Non-pigmented ciliary epithelial cell (primary cell): ENCODE results near the gene FAM227B.
"Not testable (repeated sequence)": the region's sequence is repeated elsewhere in the genome, so short reads cannot be mapped to it uniquely, and the experiment has no call there.

ENCODE experiments used
- DNase-seq: peaks from one replicate; pipeline ENCODE4 v3.0.0-alpha.2; 2010; ENCODE audit warnings: low read depth

Gene FAM227B

GRCh38 chr15:49492830-49493229 lies 127.8 kb downstream of the FAM227B start:
- no peak for DNase-seq

- DNase-seq: no peak
These were observed 128.5 kb downstream of the FAM227B start for GRCh38 chr15:49492151-49492550.

- DNase-seq: no peak
These were observed 129.7 kb downstream of the FAM227B start for GRCh38 chr15:49490966-49491365.

GRCh38 chr15:49485401-49485800 lies 135.2 kb downstream of the FAM227B start:
- DNase-seq: not testable (repeated sequence)

- not testable (repeated sequence) for DNase-seq
These were observed 141.6 kb downstream of the FAM227B start for GRCh38 chr15:49478982-49479381.

GRCh38 chr15:49478021-49478420 lies 142.6 kb downstream of the FAM227B start:
- not testable (repeated sequence) for DNase-seq

GRCh38 chr15:49473031-49473430 lies 147.6 kb downstream of the FAM227B start:
- no peak for DNase-seq

- DNase-seq: no peak
These were observed 148.3 kb downstream of the FAM227B start for GRCh38 chr15:49472338-49472737.

GRCh38 chr15:49471733-49472132 lies 148.9 kb downstream of the FAM227B start:
- DNase-seq: no peak

- DNase-seq: not testable (repeated sequence)
These were observed 149.4 kb downstream of the FAM227B start for GRCh38 chr15:49471248-49471647.

GRCh38 chr15:49468481-49468839 lies 152.2 kb downstream of the FAM227B start:
- DNase-seq: no peak

GRCh38 chr15:49467746-49468480 lies 152.7 kb downstream of the FAM227B start:
- no peak for DNase-seq

GRCh38 chr15:49466119-49466518 lies 154.5 kb downstream of the FAM227B start:
- no peak for DNase-seq

- no peak for DNase-seq
These were observed 156.1 kb downstream of the FAM227B start for GRCh38 chr15:49464522-49464921.

GRCh38 chr15:49462232-49462844 lies 158.3 kb downstream of the FAM227B start:
- no peak for DNase-seq

- DNase-seq: no peak
These were observed 160.1 kb downstream of the FAM227B start for GRCh38 chr15:49460411-49460941.

- no peak for DNase-seq
These were observed 162.5 kb downstream of the FAM227B start for GRCh38 chr15:49458145-49458544.

GRCh38 chr15:49456166-49456565 lies 164.5 kb downstream of the FAM227B start:
- DNase-seq: no peak

GRCh38 chr15:49452595-49452994 lies 168.0 kb downstream of the FAM227B start:
- DNase-seq: no peak

- no peak for DNase-seq
These were observed 178.8 kb downstream of the FAM227B start for GRCh38 chr15:49441816-49442215.

- DNase-seq: no peak
These were observed 179.3 kb downstream of the FAM227B start for GRCh38 chr15:49441356-49441755.

GRCh38 chr15:49439678-49440395 lies 180.8 kb downstream of the FAM227B start:
- no peak for DNase-seq
